Prostate gland (tissue), 2 donors: ENCODE data around the gene SLC25A13. TPM values are rescaled to one million over a fixed set of nuclear protein-coding genes. Genes with fewer than 3 reads are reported as not detected.

ENCODE experiments used
- DNase-seq: peaks from one replicate; pipeline ENCODE4 v3.0.0-alpha.2; 2019; ENCODE audit warnings: low spot score
- H3K27ac ChIP-seq, 2 donors: fragments of 200-600 bp; sonication (generic); 2 replicates each; pipeline ENCODE4 v1.5.1; 2017 to 2019
- H3K27me3 ChIP-seq: fragments of 200-600 bp; sonication (generic); replicated peaks from 2 replicates; pipeline ENCODE4 v1.5.1; 2019; ENCODE audit not compliant: insufficient read depth
- H3K36me3 ChIP-seq, 2 donors: fragments of 200-600 bp; sonication (generic); 1 replicate in 1 of 2; 2 replicates in 1 of 2; pipeline versions ENCODE4 v1.5.1 to v1.8.1; 2017 to 2019
- H3K4me1 ChIP-seq: fragments of 200-600 bp; sonication (generic); replicated peaks from 2 replicates; pipeline ENCODE4 v1.5.1; 2019
- H3K4me3 ChIP-seq, 2 donors: fragments of 200-600 bp; sonication (generic); 2 replicates each; pipeline ENCODE4 v1.5.1; 2017 to 2019
- H3K9me3 ChIP-seq: fragments of 200-600 bp; sonication (generic); 2 replicates; pipeline ENCODE4 v1.5.1; 2017
- CTCF ChIP-seq, 4 experiments: fragments of 200-600 bp in 2 of 4; fragments of 450-650 bp in 2 of 4; sonication (generic) in 2 of 4; IDR thresholded peaks; 1 replicate in 3 of 4; 2 replicates in 1 of 4; pipeline ENCODE4 v1.5.1; 2016 to 2019; ENCODE audit warnings: antibody characterized with exemption in 4 of 4, mild to moderate bottlenecking in 2 of 4, moderate library complexity in 2 of 4
- POLR2A ChIP-seq: fragments of 450-650 bp; IDR thresholded peaks from one replicate; pipeline ENCODE4 v1.6.1; 2016; ENCODE audit warnings: antibody characterized with exemption, mild to moderate bottlenecking
- POLR2AphosphoS5 ChIP-seq: sonication (generic); formaldehyde crosslinking; IDR thresholded peaks from one replicate; pipeline ENCODE4 v1.6.1; 2017; ENCODE audit warnings: antibody characterized with exemption
- WGBS: methylation state at CpG from one replicate; pipeline ENCODE4 v1.1.5; 2018; 5-methylcytosine and 5-hydroxymethylcytosine counted together
- intact Hi-C: fragments of 100-400 bp; cut with DNase I; formaldehyde crosslinking; loops from one replicate; pipeline ENCODE4 v1.14.2; 2022
- total RNA-seq, 2 donors: library from RNA; depleted of rRNA; stranded (reverse); fragments of >200 nt; gene quantifications; one replicate each; pipeline ENCODE4 v1.1.0, GENCODE V29; 2016

SLC25A13 gene
- total RNA-seq, 2 donors from 2014 or later: 14.4 to 41.6 TPM

GRCh38 chr7:96355990-96356506 lies 34.1 kb upstream of the SLC25A13 start:
- H3K36me3 ChIP-seq: no peaks in the 10 kb centered on the region
- no peak for DNase-seq
- intact Hi-C loops: no loop called here
- H3K9me3 ChIP-seq: no peaks in the 10 kb centered on the region
- no peak overlapping the region for H3K27ac ChIP-seq
- TF ChIP-seq POLR2A (no peak), CTCF (IDR thresholded peaks at IDR 0.05) (no peak), POLR2AphosphoS5 (no peak)
- 56% methylated on average over 2 of the region's 2 CpGs for WGBS
- H3K27me3 ChIP-seq: no peaks in the 10 kb centered on the region
- no peaks in the 10 kb centered on the region for H3K4me1 ChIP-seq
- H3K4me3 ChIP-seq: no peak overlapping the region

GRCh38 chr7:96354881-96355280 lies 33.0 kb upstream of the SLC25A13 start:
- TF ChIP-seq CTCF (IDR thresholded peaks at IDR 0.05) (no peak), POLR2AphosphoS5 (no peak), POLR2A (no peak)
- Histone ChIP-seq H3K27ac (no peak overlapping the region), H3K27me3 (no peaks in the 10 kb centered on the region), H3K4me3 (no peak overlapping the region), H3K9me3 (no peaks in the 10 kb centered on the region), H3K36me3 (no peaks in the 10 kb centered on the region), H3K4me1 (no peaks in the 10 kb centered on the region)
- intact Hi-C loops: no loop called here
- WGBS: 79% methylated on average over 3 of the region's 3 CpGs
- DNase-seq: no peak

- no peaks in the 10 kb centered on the region for H3K27me3 ChIP-seq
- peak overlapping the region in 1 of 2 donors; percentile 9 for H3K27ac ChIP-seq
- H3K36me3 ChIP-seq: no peaks in the 10 kb centered on the region
- no peaks in the 10 kb centered on the region for H3K9me3 ChIP-seq
- TF ChIP-seq POLR2A (no peak), CTCF (IDR thresholded peaks at IDR 0.05) (no peak), POLR2AphosphoS5 (peak; percentile 75)
- H3K4me1 ChIP-seq: no peaks in the 10 kb centered on the region
- DNase-seq: peak; percentile 53
- WGBS: 35% methylated on average over 3 of the region's 3 CpGs
- intact Hi-C loops: no loop called here
- H3K4me3 ChIP-seq: no peak overlapping the region
Measured at GRCh38 chr7:96349572-96349971, 27.7 kb upstream of the SLC25A13 start.

- no peak overlapping the region for H3K27ac ChIP-seq
- no peak overlapping the region for H3K4me3 ChIP-seq
- H3K9me3 ChIP-seq: no peaks in the 10 kb centered on the region
- H3K36me3 ChIP-seq: no peaks in the 10 kb centered on the region
- intact Hi-C loops: no loop called here
- TF ChIP-seq CTCF (IDR thresholded peaks at IDR 0.05) (no peak), POLR2A (no peak), POLR2AphosphoS5 (no peak)
- H3K27me3 ChIP-seq: no peaks in the 10 kb centered on the region
- WGBS: 89% methylated on average over 2 of the region's 2 CpGs
- DNase-seq: no peak
- H3K4me1 ChIP-seq: no peaks in the 10 kb centered on the region
Measured at GRCh38 chr7:96347471-96347870, 25.6 kb upstream of the SLC25A13 start.

GRCh38 chr7:96346293-96346953 lies 24.5 kb upstream of the SLC25A13 start:
- Histone ChIP-seq H3K4me1 (no peaks in the 10 kb centered on the region), H3K4me3 (no peak overlapping the region), H3K27me3 (no peaks in the 10 kb centered on the region), H3K36me3 (no peaks in the 10 kb centered on the region), H3K9me3 (no peaks in the 10 kb centered on the region), H3K27ac (no peak overlapping the region)
- WGBS: 27% methylated on average over 5 of the region's 5 CpGs
- DNase-seq: no peak
- no peak for TF ChIP-seq POLR2AphosphoS5
- no peak for TF ChIP-seq CTCF (IDR thresholded peaks at IDR 0.05)
- TF ChIP-seq POLR2A: no peak
- intact Hi-C loops: no loop called here
